ENCODE data around the gene GNB1L. TPM values are rescaled to one million over a fixed set of nuclear protein-coding genes. Genes with fewer than 3 reads are reported as not detected.

Gene GNB1L
- total RNA-seq, 2 experiments from 2014 or later = 3.0 to 6.5 TPM

DNA sequence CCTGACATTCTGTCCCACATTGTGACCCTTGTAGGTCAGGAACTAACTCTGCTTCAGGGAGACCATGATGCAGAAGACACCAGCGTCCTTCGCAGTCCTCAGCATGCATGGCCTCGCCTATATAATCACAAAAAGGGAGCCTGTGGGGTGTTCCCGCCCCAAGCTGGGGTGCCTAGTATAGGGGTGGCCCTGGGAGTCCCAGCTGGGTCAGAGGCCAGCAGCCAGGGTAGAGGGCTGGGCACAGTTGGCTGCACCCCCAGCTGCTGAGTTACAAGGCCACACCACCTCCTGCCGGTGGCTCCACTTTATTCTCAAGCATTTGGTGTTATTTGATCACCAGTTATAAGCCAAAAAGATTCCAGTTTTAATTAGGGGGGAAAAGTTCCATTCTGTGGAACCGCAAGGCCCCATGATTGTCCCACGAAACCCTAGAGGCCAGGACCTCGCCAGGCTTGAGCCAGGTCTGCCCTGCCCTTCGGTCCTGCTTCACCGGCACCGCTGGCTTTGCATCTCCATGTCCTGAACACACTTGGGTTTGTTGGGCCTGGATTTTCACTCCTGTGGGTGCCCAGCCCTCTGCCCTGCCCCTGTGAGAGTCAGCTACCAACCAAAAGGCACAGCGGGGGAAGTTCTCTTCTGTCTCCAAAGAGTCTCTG, 15.0 kb upstream of the GNB1L start:
- H3K27ac ChIP-seq (ENCODE audit: low read depth in 1 of 2, low read length in 2 of 2) = no peak overlapping the region
- H3K36me3 Mint-ChIP-seq (ENCODE audit: low read depth) = no peaks in the 10 kb centered on the region
- intact Hi-C loops (cut with DNase I, micrococcal nuclease) = no loop called here
- H3K9me3 ChIP-seq (ENCODE audit: control insufficient read depth in 1 of 2, insufficient read depth in 1 of 2, low read length in 2 of 2) = no peaks in the 10 kb centered on the region
- no peaks in the 10 kb centered on the region for H3K27me3 Mint-ChIP-seq
- no peaks in the 10 kb centered on the region for H3K36me3 ChIP-seq (ENCODE audit: insufficient read depth, low read length)
- no peak for ATAC-seq (ENCODE audit: poor library complexity)
- no peak overlapping the region for H3K4me3 ChIP-seq (ENCODE audit: low read length)
- TF ChIP-seq, protein P1, sequence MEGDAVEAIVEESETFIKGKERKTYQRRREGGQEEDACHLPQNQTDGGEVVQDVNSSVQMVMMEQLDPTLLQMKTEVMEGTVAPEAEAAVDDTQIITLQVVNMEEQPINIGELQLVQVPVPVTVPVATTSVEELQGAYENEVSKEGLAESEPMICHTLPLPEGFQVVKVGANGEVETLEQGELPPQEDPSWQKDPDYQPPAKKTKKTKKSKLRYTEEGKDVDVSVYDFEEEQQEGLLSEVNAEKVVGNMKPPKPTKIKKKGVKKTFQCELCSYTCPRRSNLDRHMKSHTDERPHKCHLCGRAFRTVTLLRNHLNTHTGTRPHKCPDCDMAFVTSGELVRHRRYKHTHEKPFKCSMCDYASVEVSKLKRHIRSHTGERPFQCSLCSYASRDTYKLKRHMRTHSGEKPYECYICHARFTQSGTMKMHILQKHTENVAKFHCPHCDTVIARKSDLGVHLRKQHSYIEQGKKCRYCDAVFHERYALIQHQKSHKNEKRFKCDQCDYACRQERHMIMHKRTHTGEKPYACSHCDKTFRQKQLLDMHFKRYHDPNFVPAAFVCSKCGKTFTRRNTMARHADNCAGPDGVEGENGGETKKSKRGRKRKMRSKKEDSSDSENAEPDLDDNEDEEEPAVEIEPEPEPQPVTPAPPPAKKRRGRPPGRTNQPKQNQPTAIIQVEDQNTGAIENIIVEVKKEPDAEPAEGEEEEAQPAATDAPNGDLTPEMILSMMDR (IDR thresholded peaks at IDR 0.05) = no peak
- H3K9me3 Mint-ChIP-seq = no peaks in the 10 kb centered on the region
- H3K4me3 Mint-ChIP-seq = no peak overlapping the region
- POLR2A ChIA-PET = interaction anchor here (1.2 kb wide), 1 partner anchor 29 kb away, joined by 6 read pairs; no protein-coding TSS in a partner anchor
- no peak overlapping the region for H3K27ac Mint-ChIP-seq
- DNase-seq = no peak
- CTCF ChIA-PET = interaction anchor here (0.8 kb wide), 1 partner anchor 40 kb away, joined by 3 read pairs; no protein-coding TSS in a partner anchor
- H3K4me1 Mint-ChIP-seq (ENCODE audit: low read depth) = peaks cover 14% of the 10 kb centered on the region
- H3K27me3 ChIP-seq (ENCODE audit: control insufficient read depth in 1 of 2, insufficient read depth in 2 of 2, low read length in 2 of 2) = no peaks in the 10 kb centered on the region
- H3K4me1 ChIP-seq (ENCODE audit: insufficient read depth, low read length) = peaks cover 18% of the 10 kb centered on the region

DNA sequence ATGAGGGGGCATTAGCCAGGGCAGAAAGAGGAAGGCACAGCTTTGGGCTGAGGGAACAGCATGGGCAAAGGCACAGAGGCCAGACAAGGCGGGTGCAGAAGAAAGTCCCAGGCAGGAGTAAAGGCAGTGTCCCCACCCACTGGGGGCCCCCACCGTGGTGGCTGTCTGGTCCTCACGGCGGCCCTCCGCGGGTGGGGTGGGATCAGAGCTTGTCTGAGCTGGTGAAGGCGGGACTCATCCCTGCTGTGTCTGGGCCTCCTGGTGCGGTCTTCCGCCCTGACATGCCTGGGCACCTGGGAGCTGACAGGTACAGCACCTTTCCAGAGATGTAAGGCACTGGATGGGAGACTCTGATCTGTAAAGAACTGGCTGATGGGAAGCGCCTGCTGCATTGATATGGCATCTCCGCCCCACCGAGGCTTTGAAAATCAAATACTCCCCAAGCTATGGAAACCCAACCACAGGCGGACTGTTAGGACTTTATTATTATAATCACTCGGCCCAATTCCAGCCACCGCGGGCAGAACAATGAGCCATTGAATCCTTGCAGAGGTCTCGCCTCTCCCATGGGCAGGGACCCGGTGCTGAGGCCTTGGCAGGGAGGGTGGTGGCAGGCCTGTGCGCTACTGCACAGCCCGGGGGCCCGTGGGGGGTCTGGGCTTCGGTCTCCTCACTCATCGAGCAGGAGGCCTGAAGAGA, 14.2 kb upstream of the GNB1L start:
- Histone ChIP-seq H3K36me3 (ENCODE audit: insufficient read depth, low read length) (no peaks in the 10 kb centered on the region), H3K4me1 (ENCODE audit: insufficient read depth, low read length) (peaks cover 11% of the 10 kb centered on the region), H3K27ac (ENCODE audit: low read depth in 1 of 2, low read length in 2 of 2) (no peak overlapping the region), H3K9me3 (ENCODE audit: control insufficient read depth in 1 of 2, insufficient read depth in 1 of 2, low read length in 2 of 2) (no peaks in the 10 kb centered on the region), H3K27me3 (ENCODE audit: control insufficient read depth in 1 of 2, insufficient read depth in 2 of 2, low read length in 2 of 2) (no peaks in the 10 kb centered on the region), H3K4me3 (ENCODE audit: low read length) (no peak overlapping the region)
- Mint-ChIP-seq H3K27ac (no peak overlapping the region), H3K36me3 (ENCODE audit: low read depth) (no peaks in the 10 kb centered on the region), H3K4me3 (no peak overlapping the region), H3K27me3 (no peaks in the 10 kb centered on the region), H3K9me3 (no peaks in the 10 kb centered on the region), H3K4me1 (ENCODE audit: low read depth) (peaks cover 7% of the 10 kb centered on the region)
- TF ChIP-seq, protein P1 (IDR thresholded peaks at IDR 0.05) = no peak
- intact Hi-C loops (cut with DNase I, micrococcal nuclease) = no loop called here
- CTCF ChIA-PET = interaction anchor here (0.8 kb wide), 1 partner anchor 40 kb away, joined by 3 read pairs; no protein-coding TSS in a partner anchor
- POLR2A ChIA-PET = interaction anchor here (1.2 kb wide), 1 partner anchor 29 kb away, joined by 6 read pairs; no protein-coding TSS in a partner anchor
- DNase-seq (peak in 1 of 14 experiments; percentile 28), ATAC-seq (ENCODE audit: poor library complexity) (no peak)

GRCh38 chr22:19868333-19868732, 13.7 kb upstream of the GNB1L start:
- Mint-ChIP-seq H3K4me1 (ENCODE audit: low read depth) (peaks cover 6% of the 10 kb centered on the region), H3K9me3 (no peaks in the 10 kb centered on the region), H3K27ac (no peak overlapping the region), H3K27me3 (no peaks in the 10 kb centered on the region), H3K36me3 (ENCODE audit: low read depth) (no peaks in the 10 kb centered on the region), H3K4me3 (no peak overlapping the region)
- ChIA-PET CTCF (no interaction called here), POLR2A (interaction anchor here (1.2 kb wide), 1 partner anchor 30 kb away, joined by 6 read pairs; no protein-coding TSS in a partner anchor)
- Histone ChIP-seq H3K9me3 (ENCODE audit: control insufficient read depth in 1 of 2, insufficient read depth in 1 of 2, low read length in 2 of 2) (no peaks in the 10 kb centered on the region), H3K4me3 (ENCODE audit: low read length) (no peak overlapping the region), H3K4me1 (ENCODE audit: insufficient read depth, low read length) (peaks cover 5% of the 10 kb centered on the region), H3K27me3 (ENCODE audit: control insufficient read depth in 1 of 2, insufficient read depth in 2 of 2, low read length in 2 of 2) (no peaks in the 10 kb centered on the region), H3K27ac (ENCODE audit: low read depth in 1 of 2, low read length in 2 of 2) (no peak overlapping the region), H3K36me3 (ENCODE audit: insufficient read depth, low read length) (no peaks in the 10 kb centered on the region)
- ATAC-seq (ENCODE audit: poor library complexity) (no peak), DNase-seq (no peak)
- TF ChIP-seq, protein P1 (IDR thresholded peaks at IDR 0.05) = no peak
- intact Hi-C loops (cut with DNase I, micrococcal nuclease) = no loop called here
